ENCODE results near the gene OSBPL1A.

OSBPL1A gene

GRCh38 chr18:24341361-24341760 is 56.3 kb downstream of the OSBPL1A start:
- no peak for DNase-seq (ENCODE audit: low read depth)

GRCh38 chr18:24333084-24333483 is 64.5 kb downstream of the OSBPL1A start:
- no peak for DNase-seq (ENCODE audit: low read depth)

- DNase-seq (ENCODE audit: low read depth), result no peak
Observed at GRCh38 chr18:24326211-24326610, 71.4 kb downstream of the OSBPL1A start.

- peak; percentile 10 for DNase-seq (ENCODE audit: low read depth)
Observed at GRCh38 chr18:24322584-24323136, 75.0 kb downstream of the OSBPL1A start.

GRCh38 chr18:24321071-24321470 is 76.6 kb downstream of the OSBPL1A start:
- DNase-seq (ENCODE audit: low read depth), result no peak

GRCh38 chr18:24319757-24320156 is 77.9 kb downstream of the OSBPL1A start:
- DNase-seq (ENCODE audit: low read depth), result no peak

GRCh38 chr18:24317370-24317769 is 80.3 kb downstream of the OSBPL1A start:
- no peak for DNase-seq (ENCODE audit: low read depth)

- DNase-seq (ENCODE audit: low read depth), result no peak
Observed at GRCh38 chr18:24315170-24315569, 82.5 kb downstream of the OSBPL1A start.

GRCh38 chr18:24306201-24306600 is 91.4 kb downstream of the OSBPL1A start:
- DNase-seq (ENCODE audit: low read depth), result no peak

- DNase-seq (ENCODE audit: low read depth), result no peak
Observed at GRCh38 chr18:24300703-24301102, 96.9 kb downstream of the OSBPL1A start.

- no peak for DNase-seq (ENCODE audit: low read depth)
Observed at GRCh38 chr18:24296276-24296675, 101.3 kb downstream of the OSBPL1A start.

GRCh38 chr18:24293254-24293653 is 104.4 kb downstream of the OSBPL1A start:
- no peak for DNase-seq (ENCODE audit: low read depth)

- DNase-seq (ENCODE audit: low read depth), result no peak
Observed at GRCh38 chr18:24278591-24278990, 119.0 kb downstream of the OSBPL1A start.

GRCh38 chr18:24277516-24278195 is 120.0 kb downstream of the OSBPL1A start:
- no peak for DNase-seq (ENCODE audit: low read depth)

GRCh38 chr18:24276994-24277393 is 120.6 kb downstream of the OSBPL1A start:
- DNase-seq (ENCODE audit: low read depth), result no peak

- no peak for DNase-seq (ENCODE audit: low read depth)
Observed at GRCh38 chr18:24274837-24275236, 122.8 kb downstream of the OSBPL1A start.

- no peak for DNase-seq (ENCODE audit: low read depth)
Observed at GRCh38 chr18:24273596-24273995, 124.0 kb downstream of the OSBPL1A start.

- no peak for DNase-seq (ENCODE audit: low read depth)
Observed at GRCh38 chr18:24272229-24272525, 125.4 kb downstream of the OSBPL1A start.

GRCh38 chr18:24271381-24272228 is 126.0 kb downstream of the OSBPL1A start:
- peak; percentile 53 for DNase-seq (ENCODE audit: low read depth)

- DNase-seq (ENCODE audit: low read depth), result no peak
Observed at GRCh38 chr18:24270937-24271380, 126.7 kb downstream of the OSBPL1A start.

GRCh38 chr18:24270358-24270936 is 127.2 kb downstream of the OSBPL1A start:
- DNase-seq (ENCODE audit: low read depth), result no peak

GRCh38 chr18:24268784-24269550 is 128.7 kb downstream of the OSBPL1A start:
- no peak for DNase-seq (ENCODE audit: low read depth)
